Caki2 (cell line): ENCODE results near the gene ARHGEF16. TPM values are rescaled to one million over a fixed set of nuclear protein-coding genes. Genes with fewer than 3 reads are reported as not detected.

Source experiments
- DNase-seq: peaks from one replicate; pipeline ENCODE4 v3.0.0-alpha.2; 2015; ENCODE audit warnings: low read depth
- in situ Hi-C: cut with HindIII; loops from 2 replicates; pipeline ENCODE4 v1.10.0; 2016; ENCODE audit warnings: low sequenced_read_pairs, low pct_unique_long_range_greater_than_20kb, mixed read lengths
- total RNA-seq: library from RNA; depleted of rRNA; stranded (reverse); fragments of >200 nt; shearing (Covaris generic); gene quantifications from 2 replicates; pipeline ENCODE4 v1.2.3, GENCODE V29; 2014; ENCODE audit warnings: low replicate concordance

Gene ARHGEF16
- total RNA-seq, 1 experiment from 2014 or later = 3.3 TPM

- in situ Hi-C loops = no loop called here
- DNase-seq = no peak
Observed at GRCh38 chr1:3463013-3463385, 8.5 kb downstream of the ARHGEF16 start.

DNA sequence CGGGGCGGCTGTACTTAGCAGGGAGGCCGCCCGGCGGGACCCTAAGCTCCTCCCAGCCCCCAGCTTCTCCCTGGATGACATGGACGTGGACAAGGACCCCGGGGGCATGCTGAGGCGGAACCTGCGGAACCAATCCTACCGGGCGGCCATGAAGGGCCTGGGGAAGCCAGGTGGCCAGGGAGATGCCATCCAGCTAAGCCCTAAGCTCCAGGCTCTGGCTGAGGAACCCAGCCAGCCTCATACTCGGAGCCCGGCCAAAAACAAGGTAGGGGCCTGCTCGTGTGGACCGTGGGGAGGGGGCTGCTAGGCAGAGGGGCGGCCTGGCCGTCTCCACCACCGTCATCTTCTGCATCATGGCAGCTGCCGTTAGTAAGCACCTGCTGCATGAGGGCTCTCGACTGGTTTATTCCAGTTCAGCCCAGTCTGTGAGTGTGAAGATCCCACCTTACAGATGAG, 9.0 kb downstream of the ARHGEF16 start:
- in situ Hi-C loops = no loop called here
- DNase-seq = no peak

DNA sequence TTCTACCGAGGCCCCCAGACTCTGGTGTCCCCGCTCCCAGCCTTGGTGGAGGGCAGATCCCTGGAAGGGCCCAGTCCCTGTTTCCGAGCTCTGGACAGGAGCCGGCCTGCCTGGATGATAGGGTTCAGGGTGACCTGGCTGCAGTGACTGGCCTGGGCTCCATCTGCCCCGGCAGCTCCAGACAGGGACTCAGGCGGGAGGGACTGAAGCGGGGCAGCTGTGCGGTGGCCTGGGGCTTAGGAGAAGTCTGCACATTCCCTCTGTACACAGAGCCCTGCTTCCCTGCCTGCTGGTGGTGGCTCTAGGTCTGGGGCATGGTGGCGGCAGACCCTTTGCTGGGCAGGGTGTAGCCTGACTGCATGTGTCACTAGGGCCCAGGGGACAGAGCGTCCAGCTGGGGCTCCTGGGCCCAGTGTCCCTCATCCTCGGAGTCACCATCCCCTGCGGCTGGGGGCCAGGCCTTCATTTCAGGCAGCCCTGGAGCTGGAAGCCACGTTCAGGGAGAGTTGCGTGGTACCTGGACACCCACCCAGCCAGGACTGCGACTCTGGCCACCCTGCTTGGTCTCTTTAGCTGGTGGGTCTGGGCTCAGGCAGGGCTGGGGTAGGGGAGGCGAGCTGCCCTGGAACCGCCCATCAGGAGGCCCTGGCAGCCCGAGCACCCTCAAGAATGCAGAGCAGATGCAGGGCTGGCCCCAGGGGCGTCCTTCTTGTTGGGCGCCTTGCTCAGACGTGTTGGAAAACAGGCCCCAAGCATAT, 9.6 kb downstream of the ARHGEF16 start:
- in situ Hi-C loops = no loop called here
- no peak for DNase-seq

- no peak for DNase-seq
- in situ Hi-C loops = no loop called here
Observed at GRCh38 chr1:3464649-3465025, 10.2 kb downstream of the ARHGEF16 start.

DNA sequence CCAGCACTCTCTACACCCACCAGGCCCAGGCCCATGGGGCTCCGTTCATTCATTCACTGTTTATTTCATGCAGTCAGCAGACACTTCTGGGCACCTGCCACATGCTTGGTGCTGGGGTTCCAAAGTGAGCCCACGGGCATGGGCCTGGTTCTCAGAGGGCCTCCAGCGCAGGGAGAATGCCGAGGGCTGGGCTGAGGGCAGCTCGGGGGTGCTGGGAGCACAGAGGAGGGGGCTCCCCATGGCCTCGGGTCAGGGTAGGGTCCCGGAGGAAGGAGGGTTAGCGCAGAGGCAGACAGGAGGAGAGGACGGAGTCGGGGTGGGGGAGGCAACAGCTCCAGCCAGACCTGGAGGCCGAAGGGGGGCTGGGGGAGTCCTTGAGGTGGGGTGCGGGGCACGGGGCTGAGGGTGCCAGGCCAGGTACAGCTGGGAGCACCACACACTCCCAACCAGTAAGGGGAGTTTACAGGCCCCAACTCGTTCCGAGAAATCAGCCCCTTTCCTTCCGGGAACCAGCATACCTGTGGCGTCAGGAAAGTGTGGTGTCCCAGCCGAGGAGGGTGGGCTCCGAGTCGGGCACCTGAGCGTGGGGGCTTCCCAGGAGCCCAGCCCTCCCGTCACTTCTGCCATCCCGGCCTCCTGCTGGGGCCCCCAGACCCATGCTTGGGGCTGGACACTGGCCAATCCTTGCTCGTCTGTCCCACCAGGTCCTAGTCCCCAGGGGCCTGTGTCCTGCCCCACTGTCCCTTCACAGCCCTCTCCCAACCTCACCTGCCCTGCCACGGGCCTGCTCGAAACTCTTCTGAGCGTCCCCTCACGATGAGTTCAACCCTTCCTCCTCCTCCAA, 10.8 kb downstream of the ARHGEF16 start:
- no peak for DNase-seq
- in situ Hi-C loops = no loop called here

DNA sequence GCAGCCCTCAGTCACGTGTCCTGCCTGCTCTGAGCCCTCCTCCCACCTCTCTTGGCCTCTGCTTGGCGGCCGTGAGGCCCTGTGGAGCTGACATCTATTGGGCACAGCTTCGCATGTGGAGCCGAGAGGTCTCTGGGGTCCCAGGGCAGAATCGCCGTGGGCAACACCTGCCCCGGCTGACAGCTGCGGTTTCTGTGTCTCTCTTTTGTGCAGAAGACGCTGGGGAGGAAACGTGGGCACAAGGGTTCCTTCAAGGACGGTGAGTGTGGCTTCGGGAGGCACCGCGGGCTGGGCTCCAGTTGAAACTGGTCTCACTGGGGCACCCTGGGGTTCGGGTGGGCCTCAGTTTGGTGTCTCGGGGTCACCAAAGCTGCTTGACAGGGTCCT, 11.5 kb downstream of the ARHGEF16 start:
- in situ Hi-C loops = no loop called here
- no peak for DNase-seq

DNA sequence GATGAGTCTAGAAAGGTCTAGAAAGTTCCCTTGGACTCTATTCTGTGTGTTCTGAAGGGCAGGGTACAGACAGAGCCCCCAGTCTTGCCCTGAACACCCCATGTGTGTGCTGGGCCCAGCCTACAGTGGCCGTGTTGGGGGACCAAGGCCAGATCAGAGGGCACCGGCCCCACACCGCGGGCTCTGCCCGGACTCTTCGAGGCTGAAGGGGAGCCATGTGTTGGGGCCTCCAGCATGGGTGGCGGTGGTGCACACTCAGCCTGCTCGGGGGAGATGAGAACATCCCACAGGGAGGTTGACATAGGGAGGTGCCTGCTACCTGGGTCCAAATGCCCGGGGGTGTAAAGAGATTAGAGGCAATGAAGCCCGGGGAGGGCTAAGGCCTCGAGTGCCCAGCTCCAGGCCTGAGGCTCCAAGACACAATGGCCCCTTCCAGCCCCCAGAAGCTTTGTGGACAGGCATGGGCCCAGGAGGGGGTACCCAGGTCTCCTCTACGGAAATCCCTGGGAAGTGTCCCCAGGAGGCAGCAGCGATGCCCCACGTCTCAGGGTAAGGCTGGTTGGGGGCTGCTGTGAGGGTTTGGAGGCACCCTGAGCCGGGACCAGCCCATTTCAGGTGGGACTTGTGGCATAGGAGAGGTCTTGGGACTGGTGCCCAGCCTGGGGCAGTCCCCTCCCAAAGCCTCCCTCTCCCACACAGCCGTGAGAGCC, 12.1 kb downstream of the ARHGEF16 start:
- DNase-seq = no peak
- in situ Hi-C loops = no loop called here

GRCh38 chr1:3467096-3468036, 12.9 kb downstream of the ARHGEF16 start:
- in situ Hi-C loops = no loop called here
- no peak for DNase-seq

DNA sequence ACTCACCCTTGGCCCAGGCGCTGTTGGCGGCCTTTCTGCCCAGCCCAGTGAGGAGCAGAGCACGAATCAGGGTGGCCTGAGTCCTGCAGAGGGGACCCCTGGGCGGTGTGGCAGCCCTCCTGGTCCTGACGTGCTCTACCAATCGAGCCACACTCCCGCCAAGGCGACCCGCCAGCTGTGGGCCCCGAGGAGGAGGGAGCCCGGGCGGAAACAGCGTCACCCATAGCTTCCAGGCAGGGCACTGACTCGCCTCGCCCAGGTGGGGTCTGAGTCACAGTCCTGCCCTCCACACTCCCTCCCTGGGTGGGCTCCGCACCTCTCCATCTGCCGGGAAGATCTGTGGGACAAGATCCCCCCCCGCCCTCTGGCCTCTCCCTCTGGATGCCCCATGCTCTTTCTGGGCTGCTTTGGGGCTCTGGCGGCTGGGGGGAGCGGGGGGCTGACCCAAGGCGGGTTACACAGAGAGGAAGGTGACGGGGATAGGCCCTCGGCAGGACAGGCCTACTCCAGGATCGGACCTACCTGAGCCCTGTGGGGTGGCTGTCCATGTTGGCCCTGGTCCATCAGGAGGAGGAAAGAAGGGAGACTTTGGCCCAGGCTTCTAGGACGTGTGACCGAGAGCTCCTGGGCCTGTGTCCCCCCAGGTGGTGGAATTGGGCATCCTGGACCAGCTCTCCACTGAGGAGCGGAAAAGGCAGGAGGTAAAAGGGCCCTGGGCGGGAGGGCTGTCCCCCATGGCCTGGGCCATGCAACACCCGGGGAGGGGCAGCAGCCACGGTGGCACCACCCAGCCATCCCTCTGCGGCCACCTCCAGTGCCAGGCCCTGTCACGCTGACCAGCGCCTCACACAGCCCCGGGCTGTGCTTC, 14.0 kb downstream of the ARHGEF16 start:
- no peak for DNase-seq
- in situ Hi-C loops = no loop called here

GRCh38 chr1:3469104-3469848, 14.8 kb downstream of the ARHGEF16 start:
- in situ Hi-C loops = no loop called here
- DNase-seq = no peak

GRCh38 chr1:3469849-3470649, 15.6 kb downstream of the ARHGEF16 start:
- in situ Hi-C loops = no loop called here
- DNase-seq = no peak

DNA sequence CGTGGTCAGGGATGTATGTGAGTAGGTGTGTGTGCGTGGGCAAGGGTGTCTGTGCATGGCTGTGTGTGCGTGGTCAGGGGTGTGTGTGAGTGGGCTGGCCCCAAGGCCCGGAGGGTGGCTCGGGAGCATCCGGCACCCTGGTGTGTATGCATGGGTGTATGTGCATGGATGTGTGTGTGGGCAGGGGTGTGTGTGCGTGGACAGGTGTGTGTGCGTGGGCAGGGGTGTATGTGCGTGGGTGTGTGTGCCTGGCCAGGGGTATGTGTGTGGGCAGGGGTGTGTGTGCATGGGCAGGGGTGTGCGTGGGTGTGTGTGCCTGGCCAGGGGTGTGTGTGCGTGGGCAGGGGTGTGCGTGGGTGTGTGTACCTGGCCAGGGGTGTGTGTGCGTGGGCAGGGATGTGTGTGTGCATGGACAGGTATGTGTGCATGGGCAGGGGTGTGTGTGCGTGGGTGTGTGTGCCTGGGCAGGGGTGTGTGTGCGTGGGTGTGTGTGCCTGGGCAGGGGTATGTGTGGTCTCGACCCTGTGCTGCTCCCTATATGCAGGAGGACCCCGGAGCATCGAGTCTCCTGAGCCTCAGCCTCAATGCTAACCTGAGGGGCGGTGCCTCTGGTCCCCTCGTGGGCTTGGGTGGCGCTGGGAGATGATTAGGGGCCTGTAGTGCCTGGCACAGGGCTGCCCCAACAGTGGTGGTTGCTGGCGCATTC, 16.3 kb downstream of the ARHGEF16 start:
- no peak for DNase-seq

GRCh38 chr1:3471356-3472087, 17.1 kb downstream of the ARHGEF16 start:
- in situ Hi-C loops = no loop called here
- peak; percentile 48 for DNase-seq

More for the DNA sequence above, 16.3 kb downstream of the ARHGEF16 start:
- in situ Hi-C loops = no loop called here

- no peak for DNase-seq
- in situ Hi-C loops = no loop called here
Observed at GRCh38 chr1:3472088-3472850, 17.8 kb downstream of the ARHGEF16 start.
